Activated CD8-positive, alpha-beta memory T cell treated with anti-CD3 and anti-CD28 coated beads for 1 hour (primary cell): ENCODE data around the gene MFAP4.
"Not testable (repeated sequence)": the region's sequence is repeated elsewhere in the genome, so short reads cannot be mapped to it uniquely, and the experiment has no call there.

Source experiments
- DNase-seq, 2 donors: peaks; one replicate each; pipeline ENCODE4 v3.0.0-alpha.2; 2020; ENCODE audit warnings: low read depth in 1 of 2; ENCODE audit errors: extremely low read depth in 1 of 2

Gene MFAP4

GRCh38 chr17:19357351-19357750, 29.6 kb downstream of the MFAP4 start:
- no peak for DNase-seq

- no peak for DNase-seq
Measured at GRCh38 chr17:19354748-19355147, 32.2 kb downstream of the MFAP4 start.

- not testable (repeated sequence) for DNase-seq
Measured at GRCh38 chr17:19353401-19353800, 33.6 kb downstream of the MFAP4 start.

DNA sequence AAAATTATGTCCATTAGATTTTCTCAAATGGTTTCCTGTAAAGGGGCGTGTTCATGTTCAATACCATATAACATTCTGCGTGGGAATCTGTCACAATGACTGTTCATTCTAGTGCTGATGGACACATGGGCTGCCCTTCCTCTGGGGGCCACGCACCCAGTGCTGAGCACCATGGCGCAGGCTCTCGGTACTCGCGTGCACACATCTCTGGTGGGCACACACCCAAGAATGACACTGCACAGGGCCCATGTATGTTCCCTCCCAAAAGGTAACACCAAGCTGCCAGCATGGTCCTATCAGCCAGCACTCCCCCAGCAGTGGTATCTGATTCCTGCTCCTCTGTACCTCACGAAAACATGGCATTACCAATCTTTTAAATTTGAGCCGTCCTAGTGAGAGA, 38.2 kb downstream of the MFAP4 start:
- no peak for DNase-seq

DNA sequence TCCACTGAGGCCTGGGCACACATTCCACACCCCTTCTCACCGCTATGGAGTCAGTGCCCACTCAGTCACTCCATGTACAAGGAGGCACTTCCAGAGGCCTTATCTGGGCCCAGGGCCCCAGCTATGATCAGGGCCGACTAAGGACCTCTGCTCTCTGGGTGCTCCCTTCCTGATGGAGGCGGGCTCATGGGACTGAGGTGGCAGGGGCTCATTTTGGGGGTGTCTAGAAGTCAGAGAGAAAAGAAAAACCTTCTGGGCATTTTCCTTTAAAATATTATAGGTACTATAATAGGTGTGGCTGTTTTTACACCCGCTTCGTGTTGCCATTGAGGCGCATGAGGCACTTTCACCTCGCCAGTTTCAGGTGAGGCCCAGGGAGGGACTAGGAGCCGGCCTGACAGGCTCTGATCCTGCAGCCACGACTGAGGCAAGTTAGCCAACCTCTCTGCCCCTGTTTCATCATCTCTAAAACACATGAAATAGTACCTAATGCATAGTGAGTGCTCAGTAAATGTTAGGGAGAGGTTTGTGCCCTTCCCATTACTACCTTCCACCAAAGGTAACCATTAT, 38.8 kb downstream of the MFAP4 start:
- no peak for DNase-seq

DNA sequence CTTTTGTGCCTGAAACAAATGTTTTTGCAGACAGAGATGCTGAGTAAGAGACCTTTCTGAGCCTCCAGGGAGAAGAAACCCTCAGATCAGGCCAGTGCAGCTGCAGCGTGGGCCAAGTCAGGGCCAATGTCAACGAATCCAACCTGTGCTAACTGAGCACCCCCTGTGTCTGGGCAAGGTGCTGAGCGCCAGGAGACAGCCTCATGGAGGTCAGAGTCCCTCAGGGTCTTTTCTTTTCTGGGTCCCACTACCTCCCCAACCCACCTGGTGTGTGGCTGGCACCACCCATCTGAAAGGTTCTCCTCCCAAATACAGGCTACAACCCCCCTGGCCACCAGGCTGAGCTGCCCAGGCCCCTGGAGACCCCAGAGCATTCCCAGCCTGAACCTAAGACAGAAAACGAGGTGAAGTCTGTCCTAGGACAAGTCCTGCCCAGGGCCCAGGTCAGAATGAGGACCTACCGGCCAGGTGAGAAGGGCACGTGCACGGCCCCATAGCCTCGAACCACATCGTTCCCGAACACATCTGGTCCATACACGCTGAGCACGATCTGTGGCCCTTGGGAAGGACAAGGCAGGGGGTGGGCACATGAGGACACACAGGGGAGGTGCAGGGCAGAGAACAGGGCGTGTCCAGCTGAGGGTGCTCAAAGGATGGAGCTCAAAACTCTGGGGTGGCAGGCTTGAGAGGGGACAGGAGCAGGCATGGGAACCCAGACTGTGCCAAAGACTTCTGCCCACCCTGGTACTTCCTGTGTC, 39.5 kb downstream of the MFAP4 start:
- no peak for DNase-seq

- DNase-seq: no peak
Measured at GRCh38 chr17:19346351-19347255, 40.4 kb downstream of the MFAP4 start.

GRCh38 chr17:19345486-19346350, 41.3 kb downstream of the MFAP4 start:
- no peak for DNase-seq

DNA sequence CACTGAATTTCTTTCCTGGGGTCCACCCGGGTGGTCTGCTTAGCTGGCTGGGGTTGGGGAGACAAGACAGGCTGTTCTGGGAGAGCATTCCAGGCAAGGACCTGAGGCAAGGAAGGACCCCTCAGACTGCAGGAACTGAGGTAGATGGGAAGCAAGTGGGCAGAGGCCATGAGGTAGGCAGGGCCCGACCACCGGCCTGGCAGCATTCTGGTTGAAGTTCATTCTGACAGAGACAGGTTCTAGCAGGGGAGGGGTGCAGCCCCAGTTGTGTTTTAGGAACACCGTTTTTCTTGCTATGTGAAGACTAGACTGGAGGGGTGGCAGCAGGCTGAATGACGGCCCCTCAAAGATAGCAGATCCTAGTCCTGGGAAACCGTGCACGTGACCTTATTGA, 41.9 kb downstream of the MFAP4 start:
- no peak for DNase-seq

- no peak for DNase-seq
Measured at GRCh38 chr17:19344311-19345066, 42.5 kb downstream of the MFAP4 start.

- no peak for DNase-seq
Measured at GRCh38 chr17:19343671-19344151, 43.3 kb downstream of the MFAP4 start.

- no peak for DNase-seq
Measured at GRCh38 chr17:19343256-19343630, 43.7 kb downstream of the MFAP4 start.

DNA sequence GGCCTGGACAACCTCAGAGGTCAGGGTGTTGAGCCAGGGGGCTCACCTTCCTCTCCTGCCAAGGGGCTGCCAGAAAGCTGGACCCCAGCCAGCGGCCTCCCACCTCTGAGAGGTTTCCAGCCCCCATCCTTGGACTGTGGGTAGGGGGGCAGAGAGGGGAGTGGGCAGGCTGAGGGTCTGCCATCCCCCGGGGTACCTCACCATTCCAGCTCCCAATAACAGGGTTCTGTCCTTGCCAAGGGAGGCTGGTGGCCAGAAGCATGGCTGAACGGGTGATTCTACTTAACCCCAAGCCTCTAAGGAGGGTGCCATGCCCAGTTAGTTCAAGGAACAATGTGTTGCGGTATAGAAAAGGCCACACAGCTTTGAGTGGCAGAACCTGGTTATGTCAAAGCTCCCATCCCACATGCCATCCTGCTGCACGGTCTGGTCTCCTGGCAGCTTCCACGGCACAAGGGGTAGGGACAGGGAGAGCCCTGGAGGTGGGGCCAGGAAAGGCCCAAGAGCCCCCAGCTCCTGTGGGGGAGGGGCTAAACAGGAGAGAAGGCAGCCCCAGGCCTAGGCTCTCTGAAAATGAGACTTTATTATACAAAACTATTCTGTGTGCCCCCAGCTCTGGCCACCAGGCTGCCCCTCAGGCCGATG, 44.3 kb downstream of the MFAP4 start:
- no peak for DNase-seq

GRCh38 chr17:19341641-19342610, 45.1 kb downstream of the MFAP4 start:
- no peak for DNase-seq

DNA sequence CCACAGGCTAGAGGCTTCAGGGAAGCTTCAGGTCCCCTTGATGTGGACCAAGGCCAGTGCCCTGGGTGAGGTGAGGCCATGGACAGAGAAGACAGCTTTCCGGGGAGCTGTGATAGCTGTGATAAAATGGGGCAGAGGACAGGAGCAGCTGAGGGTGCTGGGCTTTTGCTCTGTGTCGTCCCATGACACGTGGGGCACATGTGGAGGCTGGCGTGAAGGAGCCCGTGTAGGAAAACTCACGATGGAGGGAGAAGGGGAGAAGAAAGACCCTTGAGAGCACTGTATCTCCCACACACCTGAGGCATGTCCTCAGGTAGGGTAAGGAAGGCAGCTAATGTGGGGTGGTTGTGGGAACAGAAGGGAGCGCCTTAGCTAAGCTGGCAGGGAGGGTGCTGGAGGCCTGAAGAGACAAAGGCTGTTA, 45.8 kb downstream of the MFAP4 start:
- DNase-seq: no peak

DNA sequence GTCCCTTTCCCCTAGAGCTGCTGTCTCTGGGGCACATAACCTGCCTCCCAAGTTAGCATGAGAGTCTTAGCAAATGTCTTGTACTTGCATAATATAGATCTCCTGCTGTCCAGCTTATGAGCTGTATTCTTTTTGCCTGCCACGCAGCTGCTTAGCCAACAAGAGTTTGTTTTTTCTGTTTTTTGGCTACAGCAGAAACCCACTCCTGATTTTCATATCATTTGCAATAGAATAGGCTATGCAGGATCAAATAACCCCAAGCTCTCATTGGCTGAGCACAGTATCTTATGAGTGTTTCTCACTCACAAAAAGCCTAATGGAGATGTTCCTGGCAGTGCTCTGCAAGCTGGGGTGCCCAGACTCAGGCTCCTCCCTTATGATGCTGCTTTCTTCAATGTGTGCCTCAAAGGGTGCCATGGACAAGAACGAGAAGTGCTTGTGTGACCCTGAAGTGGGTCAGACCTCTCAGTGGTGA, 47.6 kb downstream of the MFAP4 start:
- DNase-seq: no peak

DNA sequence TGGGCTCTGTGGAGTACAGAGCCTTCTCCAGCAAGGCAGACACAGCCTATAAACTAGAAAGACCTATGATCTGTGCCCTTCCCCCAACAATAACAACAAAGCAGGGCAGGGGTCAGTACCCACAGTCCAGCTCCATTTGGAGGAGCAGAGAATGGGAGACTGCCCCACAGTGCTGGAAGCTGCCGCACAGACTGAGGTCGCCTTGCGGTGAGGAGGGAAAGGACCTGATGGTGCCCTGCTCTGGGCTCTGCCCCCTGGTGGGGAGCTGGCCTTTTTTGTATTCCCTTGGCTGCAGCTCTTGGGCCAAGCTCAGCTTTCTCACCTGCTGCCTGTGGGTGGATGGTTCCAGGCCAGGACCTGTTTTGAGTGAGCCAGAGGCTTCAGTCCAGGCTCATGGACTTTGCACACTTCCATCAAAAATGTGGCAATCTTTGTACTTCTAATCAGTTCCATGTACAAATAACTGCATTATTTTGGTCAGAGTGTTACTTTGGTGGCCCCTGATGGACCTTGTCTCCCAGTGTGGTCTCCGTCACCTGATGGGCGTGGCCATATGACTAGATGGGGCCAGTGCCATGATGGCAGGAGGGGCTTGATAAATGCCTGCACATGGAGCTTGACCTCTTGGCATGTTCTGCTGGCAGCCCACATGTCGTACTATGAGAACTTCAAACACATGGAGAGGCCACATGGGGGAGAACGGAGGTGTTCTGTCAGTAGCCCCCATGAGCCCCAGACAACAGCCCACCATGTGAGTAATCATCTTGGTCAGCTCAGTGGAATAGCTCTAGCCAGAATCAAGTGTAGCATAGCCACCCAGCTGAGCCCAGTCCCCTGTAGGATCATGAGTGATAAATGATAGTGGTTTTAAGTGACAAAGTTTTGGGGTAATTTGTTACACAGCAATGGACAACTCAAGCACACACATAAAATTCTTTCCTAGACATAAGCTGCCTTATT, 48.7 kb downstream of the MFAP4 start:
- DNase-seq: peak; percentile 14 to 31
